HFF-Myc (cell line): ENCODE measurements around the gene SERPINB6.
"Not testable (repeated sequence)": the region's sequence is repeated elsewhere in the genome, so short reads cannot be mapped to it uniquely, and the experiment has no call there.

ENCODE experiments used
- DNase-seq: peaks from one replicate; pipeline ENCODE4 v3.0.0-alpha.2; 2011; ENCODE audit warnings: low read depth; ENCODE audit errors: extremely low read depth
- H3K4me3 ChIP-seq: replicated peaks from 2 replicates; pipeline ENCODE4 v1.5.1; 2011; ENCODE audit warnings: low read depth, mild to moderate bottlenecking, control low read depth, low read length
- CTCF ChIP-seq: IDR thresholded peaks from 2 replicates; pipeline ENCODE4 v1.5.1; 2012; ENCODE audit warnings: mild to moderate bottlenecking, low read depth, low read length, control low read depth; ENCODE audit errors: missing control alignments

Gene SERPINB6

GRCh38 chr6:3007571-3007970 is 36.2 kb upstream of the SERPINB6 start:
- TF ChIP-seq CTCF, result no peak
- no peak overlapping the region for H3K4me3 ChIP-seq
- no peak for DNase-seq

- no peak for DNase-seq
- no peak overlapping the region for H3K4me3 ChIP-seq
- TF ChIP-seq CTCF, result no peak
Measured at GRCh38 chr6:3006476-3006875, 35.1 kb upstream of the SERPINB6 start.

GRCh38 chr6:3005874-3006273 is 34.5 kb upstream of the SERPINB6 start:
- no peak for TF ChIP-seq CTCF
- H3K4me3 ChIP-seq, result no peak overlapping the region
- DNase-seq, result no peak

- no peak for DNase-seq
Measured at GRCh38 chr6:3005077-3005476, 33.7 kb upstream of the SERPINB6 start.

GRCh38 chr6:3003226-3003625 is 31.9 kb upstream of the SERPINB6 start:
- DNase-seq, result not testable (repeated sequence)

More at GRCh38 chr6:3005077-3005476, 33.7 kb upstream of the SERPINB6 start:
- no peak for TF ChIP-seq CTCF
- no peak overlapping the region for H3K4me3 ChIP-seq

GRCh38 chr6:3001773-3002293 is 30.5 kb upstream of the SERPINB6 start:
- peak; percentile 60 for TF ChIP-seq CTCF
- no peak overlapping the region for H3K4me3 ChIP-seq
- peak; percentile 56 for DNase-seq

More at GRCh38 chr6:3003226-3003625, 31.9 kb upstream of the SERPINB6 start:
- H3K4me3 ChIP-seq, result not testable (repeated sequence)

- H3K4me3 ChIP-seq, result no peak overlapping the region
- no peak for DNase-seq
- no peak for TF ChIP-seq CTCF
Measured at GRCh38 chr6:3001146-3001772, 29.9 kb upstream of the SERPINB6 start.
